ENCODE data around the gene CDHR4.
"Not testable (repeated sequence)": the region's sequence is repeated elsewhere in the genome, so short reads cannot be mapped to it uniquely, and the experiment has no call there.

GRCh38 chr3:49748874-49749273 is 50.8 kb downstream of the CDHR4 start:
- TF ChIP-seq, protein P1, sequence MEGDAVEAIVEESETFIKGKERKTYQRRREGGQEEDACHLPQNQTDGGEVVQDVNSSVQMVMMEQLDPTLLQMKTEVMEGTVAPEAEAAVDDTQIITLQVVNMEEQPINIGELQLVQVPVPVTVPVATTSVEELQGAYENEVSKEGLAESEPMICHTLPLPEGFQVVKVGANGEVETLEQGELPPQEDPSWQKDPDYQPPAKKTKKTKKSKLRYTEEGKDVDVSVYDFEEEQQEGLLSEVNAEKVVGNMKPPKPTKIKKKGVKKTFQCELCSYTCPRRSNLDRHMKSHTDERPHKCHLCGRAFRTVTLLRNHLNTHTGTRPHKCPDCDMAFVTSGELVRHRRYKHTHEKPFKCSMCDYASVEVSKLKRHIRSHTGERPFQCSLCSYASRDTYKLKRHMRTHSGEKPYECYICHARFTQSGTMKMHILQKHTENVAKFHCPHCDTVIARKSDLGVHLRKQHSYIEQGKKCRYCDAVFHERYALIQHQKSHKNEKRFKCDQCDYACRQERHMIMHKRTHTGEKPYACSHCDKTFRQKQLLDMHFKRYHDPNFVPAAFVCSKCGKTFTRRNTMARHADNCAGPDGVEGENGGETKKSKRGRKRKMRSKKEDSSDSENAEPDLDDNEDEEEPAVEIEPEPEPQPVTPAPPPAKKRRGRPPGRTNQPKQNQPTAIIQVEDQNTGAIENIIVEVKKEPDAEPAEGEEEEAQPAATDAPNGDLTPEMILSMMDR (IDR thresholded peaks at IDR 0.05) = not testable (repeated sequence)
- not testable (repeated sequence) for TF ChIP-seq POLR2A (IDR thresholded peaks at IDR 0.05)

Data from right lobe of liver (tissue), 4 donors.